ENCODE measurements around the gene TNFRSF1B. TPM values are rescaled to one million over a fixed set of nuclear protein-coding genes. Genes with fewer than 3 reads are reported as not detected.

TNFRSF1B gene
- total RNA-seq, 1 experiment from 2014 or later, result 1.3 TPM

- no TSS peak for BruUV-seq (replicated peaks)
- H3K9me3 Mint-ChIP-seq (ENCODE audit: low read depth, unreplicated experiment), result no peaks in the 10 kb centered on the region
- H3K27ac Mint-ChIP-seq (ENCODE audit: unreplicated experiment), result no peak overlapping the region
- CTCF ChIA-PET, result no interaction called here
- H3K4me1 Mint-ChIP-seq (ENCODE audit: low read depth, unreplicated experiment), result no peaks in the 10 kb centered on the region
- intact Hi-C loops (cut with micrococcal nuclease; ENCODE audit: unreplicated experiment), result no loop called here
- H3K27me3 Mint-ChIP-seq (ENCODE audit: unreplicated experiment), result no peaks in the 10 kb centered on the region
- DNase-seq, result no peak
- peaks cover 7% of the 10 kb centered on the region for H3K36me3 Mint-ChIP-seq (ENCODE audit: insufficient read depth, unreplicated experiment)
- no peak for TF ChIP-seq CTCF (IDR thresholded peaks at IDR 0.05; ENCODE audit: unreplicated experiment)
- no peak overlapping the region for H3K4me3 Mint-ChIP-seq (ENCODE audit: low read depth, unreplicated experiment)
Measured at GRCh38 chr1:12244078-12244477, 77.3 kb downstream of the TNFRSF1B start.

- Mint-ChIP-seq H3K27ac (ENCODE audit: unreplicated experiment) (no peak overlapping the region), H3K4me3 (ENCODE audit: low read depth, unreplicated experiment) (no peak overlapping the region), H3K27me3 (ENCODE audit: unreplicated experiment) (no peaks in the 10 kb centered on the region), H3K36me3 (ENCODE audit: insufficient read depth, unreplicated experiment) (peaks cover 5% of the 10 kb centered on the region), H3K9me3 (ENCODE audit: low read depth, unreplicated experiment) (no peaks in the 10 kb centered on the region), H3K4me1 (ENCODE audit: low read depth, unreplicated experiment) (no peaks in the 10 kb centered on the region)
- intact Hi-C loops (cut with micrococcal nuclease; ENCODE audit: unreplicated experiment), result no loop called here
- no peak for TF ChIP-seq CTCF (IDR thresholded peaks at IDR 0.05; ENCODE audit: unreplicated experiment)
- no TSS peak for BruUV-seq (replicated peaks)
- no peak for DNase-seq
- CTCF ChIA-PET, result no interaction called here
Measured at GRCh38 chr1:12244585-12244984, 77.8 kb downstream of the TNFRSF1B start.

- no peaks in the 10 kb centered on the region for H3K27me3 Mint-ChIP-seq (ENCODE audit: unreplicated experiment)
- no peak overlapping the region for H3K27ac Mint-ChIP-seq (ENCODE audit: unreplicated experiment)
- BruUV-seq (replicated peaks), result no TSS peak
- CTCF ChIA-PET, result no interaction called here
- no peak for TF ChIP-seq CTCF (IDR thresholded peaks at IDR 0.05; ENCODE audit: unreplicated experiment)
- intact Hi-C loops (cut with micrococcal nuclease; ENCODE audit: unreplicated experiment), result no loop called here
- H3K9me3 Mint-ChIP-seq (ENCODE audit: low read depth, unreplicated experiment), result no peaks in the 10 kb centered on the region
- H3K36me3 Mint-ChIP-seq (ENCODE audit: insufficient read depth, unreplicated experiment), result peaks cover 5% of the 10 kb centered on the region
- H3K4me1 Mint-ChIP-seq (ENCODE audit: low read depth, unreplicated experiment), result no peaks in the 10 kb centered on the region
- DNase-seq, result no peak
- no peak overlapping the region for H3K4me3 Mint-ChIP-seq (ENCODE audit: low read depth, unreplicated experiment)
Measured at GRCh38 chr1:12245116-12245515, 78.3 kb downstream of the TNFRSF1B start.

- BruUV-seq (replicated peaks), result no TSS peak
- Mint-ChIP-seq H3K9me3 (ENCODE audit: low read depth, unreplicated experiment) (no peaks in the 10 kb centered on the region), H3K27me3 (ENCODE audit: unreplicated experiment) (no peaks in the 10 kb centered on the region), H3K4me3 (ENCODE audit: low read depth, unreplicated experiment) (no peak overlapping the region), H3K4me1 (ENCODE audit: low read depth, unreplicated experiment) (no peaks in the 10 kb centered on the region), H3K36me3 (ENCODE audit: insufficient read depth, unreplicated experiment) (peaks cover 9% of the 10 kb centered on the region), H3K27ac (ENCODE audit: unreplicated experiment) (no peak overlapping the region)
- no peak for TF ChIP-seq CTCF (IDR thresholded peaks at IDR 0.05; ENCODE audit: unreplicated experiment)
- intact Hi-C loops (cut with micrococcal nuclease; ENCODE audit: unreplicated experiment), result no loop called here
- DNase-seq, result no peak
- CTCF ChIA-PET, result no interaction called here
Measured at GRCh38 chr1:12245733-12246132, 78.9 kb downstream of the TNFRSF1B start.

- H3K4me1 Mint-ChIP-seq (ENCODE audit: low read depth, unreplicated experiment), result no peaks in the 10 kb centered on the region
- CTCF ChIA-PET, result no interaction called here
- no peaks in the 10 kb centered on the region for H3K9me3 Mint-ChIP-seq (ENCODE audit: low read depth, unreplicated experiment)
- peaks cover 9% of the 10 kb centered on the region for H3K36me3 Mint-ChIP-seq (ENCODE audit: insufficient read depth, unreplicated experiment)
- TF ChIP-seq CTCF (IDR thresholded peaks at IDR 0.05; ENCODE audit: unreplicated experiment), result no peak
- H3K4me3 Mint-ChIP-seq (ENCODE audit: low read depth, unreplicated experiment), result no peak overlapping the region
- no peak overlapping the region for H3K27ac Mint-ChIP-seq (ENCODE audit: unreplicated experiment)
- H3K27me3 Mint-ChIP-seq (ENCODE audit: unreplicated experiment), result no peaks in the 10 kb centered on the region
- DNase-seq, result no peak
- intact Hi-C loops (cut with micrococcal nuclease; ENCODE audit: unreplicated experiment), result no loop called here
- no TSS peak for BruUV-seq (replicated peaks)
Measured at GRCh38 chr1:12246584-12246983, 79.8 kb downstream of the TNFRSF1B start.

Measured in Calu3 (cell line).